SU-DHL-6 (cell line): Measurements from ENCODE around the gene RORB.

Experiments used
- H2AFZ ChIP-seq: fragments of 200-600 bp; sonication (generic); 2 replicates; pipeline ENCODE4 v1.6.1; 2014; ENCODE audit warnings: low read depth, mild to moderate bottlenecking, moderate library complexity, mixed read lengths, antibody characterized with exemption, low read length; ENCODE audit not compliant: severe bottlenecking
- H3F3A ChIP-seq: fragments of 200-600 bp; shearing (Covaris generic); 2 replicates; pipeline ENCODE4 v1.6.0; 2016; ENCODE audit warnings: antibody characterized with exemption, mild to moderate bottlenecking; ENCODE audit not compliant: insufficient read depth
- H3K27ac ChIP-seq: fragments of 200-600 bp; sonication (generic); 2 replicates; pipeline ENCODE4 v1.5.1; 2016; ENCODE audit warnings: low read depth, mild to moderate bottlenecking, low read length, moderate library complexity, mixed read lengths
- H3K27me3 ChIP-seq: fragments of 200-600 bp; sonication (generic), shearing (Covaris generic); 2 replicates; pipeline ENCODE4 v1.6.0; 2014; ENCODE audit warnings: mild to moderate bottlenecking, low read length
- H3K36me3 ChIP-seq: fragments of 200-600 bp; sonication (generic); 2 replicates; pipeline ENCODE4 v1.6.1; 2014; ENCODE audit warnings: mild to moderate bottlenecking, low read length, mixed read lengths
- H3K4me2 ChIP-seq: fragments of 300-600, 200-600 bp; shearing (Covaris generic), sonication (generic); 2 replicates; pipeline ENCODE4 v1.6.0; 2014; ENCODE audit warnings: low read length, low read depth, mild to moderate bottlenecking; ENCODE audit not compliant: poor library complexity, severe bottlenecking
- H3K4me3 ChIP-seq: fragments of 200-600 bp; sonication (generic); 2 replicates; pipeline ENCODE4 v1.5.1; 2014; ENCODE audit warnings: antibody characterized with exemption, low read length, mild to moderate bottlenecking, mixed read lengths; ENCODE audit not compliant: insufficient read depth, poor library complexity, severe bottlenecking
- H3K79me2 ChIP-seq: fragments of 200-600 bp; sonication (generic); 2 replicates; pipeline ENCODE4 v1.6.1; 2014; ENCODE audit warnings: mild to moderate bottlenecking, low read length, moderate library complexity; ENCODE audit not compliant: insufficient read depth
- H3K9ac ChIP-seq: fragments of 200-600 bp; sonication (generic); 2 replicates; pipeline ENCODE4 v1.7.0; 2014; ENCODE audit warnings: mild to moderate bottlenecking, low read length
- H3K9me2 ChIP-seq: fragments of 200-600 bp; sonication (generic); replicated peaks from 2 replicates; pipeline ENCODE4 v1.6.1; 2014; ENCODE audit warnings: low read length; ENCODE audit not compliant: insufficient read depth
- H3K9me3 ChIP-seq: fragments of 200-600 bp; sonication (generic); 2 replicates; pipeline ENCODE4 v1.6.1; 2014; ENCODE audit warnings: low read length, mixed read lengths; ENCODE audit not compliant: insufficient read depth
- H4K20me1 ChIP-seq: fragments of 200-600 bp; sonication (generic); 2 replicates; pipeline ENCODE4 v1.6.1; 2014; ENCODE audit warnings: low read depth, mild to moderate bottlenecking, antibody characterized with exemption, low read length, moderate library complexity, mixed read lengths
- EZH2phosphoT487 ChIP-seq: fragments of 200-600 bp; sonication (generic), shearing (Covaris generic); conservative IDR thresholded peaks from 2 replicates; pipeline ENCODE4 v1.6.1; 2018; ENCODE audit warnings: mild to moderate bottlenecking, antibody characterized with exemption, low read length, moderate library complexity, mixed read lengths
- TF ChIP-seq, protein P1 (sequence below): fragments of 200-600 bp; sonication (generic); IDR thresholded peaks from one replicate; pipeline ENCODE4 v1.5.1; 2017; ENCODE audit warnings: antibody characterized with exemption, mild to moderate bottlenecking, low read length, moderate library complexity; ENCODE audit not compliant: insufficient read depth, poor library complexity, severe bottlenecking

Gene RORB

DNA sequence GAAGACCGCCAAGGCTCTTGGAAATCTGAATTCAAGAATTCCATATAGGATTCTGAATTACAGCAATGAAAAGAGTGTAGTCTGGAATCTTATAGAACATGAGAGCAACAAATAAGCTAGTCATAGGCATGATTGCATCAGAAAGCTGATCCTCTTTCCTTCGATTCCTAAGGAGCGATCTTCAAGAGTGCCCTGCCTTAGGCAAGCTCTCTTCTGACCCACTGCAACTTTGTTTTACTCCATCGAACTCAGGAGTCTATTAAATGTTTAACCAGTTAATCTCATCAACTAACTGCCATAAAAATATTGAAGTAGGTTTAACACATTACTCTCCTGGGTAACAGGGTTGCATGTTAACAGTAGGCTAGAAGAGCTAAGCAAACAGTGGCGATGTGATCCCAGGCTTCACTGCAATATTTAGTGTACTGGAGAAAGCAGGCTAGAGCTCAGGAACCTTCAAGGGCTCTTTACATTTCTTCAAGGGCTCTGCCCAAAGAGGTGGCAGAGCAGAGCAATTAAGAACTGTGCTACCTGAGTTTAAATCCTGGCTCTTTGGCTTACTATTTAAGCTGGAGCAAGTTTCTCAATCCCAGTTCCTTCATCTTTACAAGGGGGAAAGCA is 146.3 kb downstream of the RORB start:
- Histone ChIP-seq H3K27ac (no peak overlapping the region), H3K27me3 (no peaks in the 10 kb centered on the region), H3K36me3 (no peaks in the 10 kb centered on the region), H4K20me1 (no peaks in the 10 kb centered on the region), H3K9me3 (no peaks in the 10 kb centered on the region), H3F3A (no peaks in the 10 kb centered on the region), H3K9ac (no peak overlapping the region), H3K9me2 (no peaks in the 10 kb centered on the region), H3K79me2 (no peaks in the 10 kb centered on the region), H3K4me2 (no peak overlapping the region), H2AFZ (no peak overlapping the region), H3K4me3 (no peak overlapping the region)
- TF ChIP-seq EZH2phosphoT487, result no peak
- TF ChIP-seq, protein P1, sequence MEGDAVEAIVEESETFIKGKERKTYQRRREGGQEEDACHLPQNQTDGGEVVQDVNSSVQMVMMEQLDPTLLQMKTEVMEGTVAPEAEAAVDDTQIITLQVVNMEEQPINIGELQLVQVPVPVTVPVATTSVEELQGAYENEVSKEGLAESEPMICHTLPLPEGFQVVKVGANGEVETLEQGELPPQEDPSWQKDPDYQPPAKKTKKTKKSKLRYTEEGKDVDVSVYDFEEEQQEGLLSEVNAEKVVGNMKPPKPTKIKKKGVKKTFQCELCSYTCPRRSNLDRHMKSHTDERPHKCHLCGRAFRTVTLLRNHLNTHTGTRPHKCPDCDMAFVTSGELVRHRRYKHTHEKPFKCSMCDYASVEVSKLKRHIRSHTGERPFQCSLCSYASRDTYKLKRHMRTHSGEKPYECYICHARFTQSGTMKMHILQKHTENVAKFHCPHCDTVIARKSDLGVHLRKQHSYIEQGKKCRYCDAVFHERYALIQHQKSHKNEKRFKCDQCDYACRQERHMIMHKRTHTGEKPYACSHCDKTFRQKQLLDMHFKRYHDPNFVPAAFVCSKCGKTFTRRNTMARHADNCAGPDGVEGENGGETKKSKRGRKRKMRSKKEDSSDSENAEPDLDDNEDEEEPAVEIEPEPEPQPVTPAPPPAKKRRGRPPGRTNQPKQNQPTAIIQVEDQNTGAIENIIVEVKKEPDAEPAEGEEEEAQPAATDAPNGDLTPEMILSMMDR, result no peak

DNA sequence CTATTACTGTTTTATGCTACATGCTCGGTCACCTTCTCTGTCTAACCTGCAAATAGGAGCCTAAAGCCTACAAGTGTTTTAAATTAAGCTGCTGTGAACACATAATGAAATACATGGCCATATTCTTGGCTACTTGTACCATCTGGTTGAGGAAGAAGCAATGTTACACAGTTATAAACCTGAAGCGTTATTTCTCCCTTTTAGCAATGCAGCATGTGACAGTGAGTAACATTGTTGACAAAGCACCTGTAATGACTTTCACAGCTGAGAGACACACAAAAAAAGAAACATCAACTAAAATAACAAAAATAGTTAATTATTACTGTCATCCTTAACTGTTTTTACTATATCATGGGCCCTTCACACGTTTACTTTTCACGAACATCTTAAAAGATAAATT is 146.9 kb downstream of the RORB start:
- Histone ChIP-seq H3K9ac (no peak overlapping the region), H3K27ac (no peak overlapping the region), H3K36me3 (no peaks in the 10 kb centered on the region)

DNA sequence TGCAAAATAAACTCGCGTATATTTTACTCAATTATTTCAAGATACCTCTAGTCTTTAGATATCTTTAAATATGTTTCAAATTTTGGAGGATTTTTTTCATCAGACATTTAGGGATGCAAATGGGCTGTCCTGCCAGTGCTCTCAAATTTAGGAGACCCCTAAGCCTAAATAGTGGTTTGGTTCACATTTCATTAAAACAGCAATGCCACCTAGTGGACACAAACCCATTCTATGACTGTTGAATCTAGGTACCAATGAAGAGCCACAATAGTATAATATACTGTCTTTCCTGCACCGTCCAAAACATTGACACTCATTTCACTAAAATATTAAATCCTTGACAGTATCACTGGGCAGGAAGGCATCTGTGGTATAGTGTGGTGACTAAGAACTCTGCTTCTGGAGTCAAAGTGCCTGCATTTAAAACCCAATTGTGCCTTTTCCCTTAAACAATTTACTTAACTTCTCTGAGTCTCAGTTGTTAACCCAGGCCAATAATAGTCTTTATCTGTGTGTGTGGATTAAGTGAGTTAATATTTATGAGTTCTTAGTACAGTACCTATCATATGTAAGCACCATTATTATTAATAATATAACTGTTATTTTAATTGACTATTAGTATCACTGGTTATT is 148.0 kb downstream of the RORB start:
- no peaks in the 10 kb centered on the region for H3K79me2 ChIP-seq
- no peak overlapping the region for H3K9ac ChIP-seq

More for the DNA sequence above, 146.9 kb downstream of the RORB start:
- TF ChIP-seq, protein P1, result no peak
- no peak for TF ChIP-seq EZH2phosphoT487
- Histone ChIP-seq H4K20me1 (no peaks in the 10 kb centered on the region), H3K4me2 (no peak overlapping the region), H3K9me3 (no peaks in the 10 kb centered on the region), H3K4me3 (no peak overlapping the region), H3F3A (no peaks in the 10 kb centered on the region), H3K79me2 (no peaks in the 10 kb centered on the region), H3K9me2 (no peaks in the 10 kb centered on the region), H3K27me3 (no peaks in the 10 kb centered on the region), H2AFZ (no peak overlapping the region)

More for the DNA sequence above, 148.0 kb downstream of the RORB start:
- H3K27me3 ChIP-seq, result no peaks in the 10 kb centered on the region
- TF ChIP-seq EZH2phosphoT487, result no peak
- TF ChIP-seq, protein P1, result peak; percentile 40
- H3K27ac ChIP-seq, result no peak overlapping the region
- H2AFZ ChIP-seq, result no peak overlapping the region
- no peaks in the 10 kb centered on the region for H3K9me2 ChIP-seq
- no peak overlapping the region for H3K4me3 ChIP-seq
- H3K4me2 ChIP-seq, result no peak overlapping the region
- no peaks in the 10 kb centered on the region for H3K9me3 ChIP-seq
- no peaks in the 10 kb centered on the region for H3K36me3 ChIP-seq
- no peaks in the 10 kb centered on the region for H3F3A ChIP-seq
- H4K20me1 ChIP-seq, result no peaks in the 10 kb centered on the region
